GM18907 (cell line): Measurements from ENCODE around the gene ZBP1.

ENCODE experiments used
- ATAC-seq: cut with Tn5 transposase; IDR thresholded peaks from one replicate; pipeline ENCODE4 v1.9.1; 2021; ENCODE audit warnings: mild to moderate bottlenecking, moderate library complexity; ENCODE audit not compliant: unreplicated experiment

The ZBP1 gene

GRCh38 chr20:57619051-57619831, 985 bp downstream of the ZBP1 start:
- ATAC-seq, result peak; percentile 64

GRCh38 chr20:57618764-57619050, 1.5 kb downstream of the ZBP1 start:
- ATAC-seq, result no peak

- ATAC-seq, result no peak
Observed at GRCh38 chr20:57618091-57618763, 2.0 kb downstream of the ZBP1 start.

- no peak for ATAC-seq
Observed at GRCh38 chr20:57617079-57617795, 3.0 kb downstream of the ZBP1 start.

GRCh38 chr20:57616143-57616951, 3.9 kb downstream of the ZBP1 start:
- ATAC-seq, result no peak

GRCh38 chr20:57615445-57615811, 4.8 kb downstream of the ZBP1 start:
- no peak for ATAC-seq

GRCh38 chr20:57614490-57615444, 5.5 kb downstream of the ZBP1 start:
- no peak for ATAC-seq

GRCh38 chr20:57613481-57613921, 6.7 kb downstream of the ZBP1 start:
- ATAC-seq, result no peak

- no peak for ATAC-seq
Observed at GRCh38 chr20:57612916-57613315, 7.3 kb downstream of the ZBP1 start.

GRCh38 chr20:57612436-57612835, 7.8 kb downstream of the ZBP1 start:
- no peak for ATAC-seq

- ATAC-seq, result no peak
Observed at GRCh38 chr20:57611586-57612311, 8.5 kb downstream of the ZBP1 start.

- ATAC-seq, result no peak
Observed at GRCh38 chr20:57610261-57610952, 9.8 kb downstream of the ZBP1 start.

GRCh38 chr20:57609842-57610167, 10.4 kb downstream of the ZBP1 start:
- no peak for ATAC-seq

- ATAC-seq, result no peak
Observed at GRCh38 chr20:57609086-57609841, 11.0 kb downstream of the ZBP1 start.

- no peak for ATAC-seq
Observed at GRCh38 chr20:57608516-57608915, 11.7 kb downstream of the ZBP1 start.

GRCh38 chr20:57605878-57606277, 14.3 kb downstream of the ZBP1 start:
- no peak for ATAC-seq

- ATAC-seq, result no peak
Observed at GRCh38 chr20:57605045-57605444, 15.2 kb downstream of the ZBP1 start.

GRCh38 chr20:57603120-57603519, 17.1 kb downstream of the ZBP1 start:
- no peak for ATAC-seq
